Psoas muscle (tissue), 8 donors: ENCODE data around the gene YBEY. TPM values are rescaled to one million over a fixed set of nuclear protein-coding genes. Genes with fewer than 3 reads are reported as not detected.

Experiments
- ATAC-seq, 4 donors: fragments of 200-7000 bp; cut with Tn5 transposase; one replicate each; pipeline ENCODE4 v1.9.1; 2020; ENCODE audit warnings: moderate library complexity in 3 of 4, mild to moderate bottlenecking in 2 of 4
- DNase-seq, 2 donors: peaks; one replicate each; pipeline ENCODE4 v3.0.0-alpha.2; 2020
- H3K27ac ChIP-seq: fragments of 200-600 bp; one replicate; pipeline ENCODE4 v1.8.0; 2022
- H3K27me3 ChIP-seq, 3 donors: fragments of 200-600 bp in 1 of 3; one replicate each; pipeline versions ENCODE4 v1.6.1 to v1.8.0; 2013 to 2022; ENCODE audit warnings: low read length in 2 of 3, mild to moderate bottlenecking in 2 of 3, moderate library complexity in 1 of 3; ENCODE audit not compliant: insufficient read depth in 3 of 3
- H3K36me3 ChIP-seq, 2 donors: fragments of 200-600 bp in 1 of 2; one replicate each; pipeline versions ENCODE4 v1.6.1 to v1.8.0; 2013 to 2022; ENCODE audit warnings: low read depth in 1 of 2, mild to moderate bottlenecking in 1 of 2, moderate library complexity in 1 of 2; ENCODE audit not compliant: insufficient read depth in 1 of 2
- H3K4me1 ChIP-seq: fragments of 200-600 bp; one replicate; pipeline ENCODE4 v1.8.0; 2022
- H3K4me3 ChIP-seq: fragments of 200-600 bp; one replicate; pipeline ENCODE4 v1.8.0; 2022; ENCODE audit warnings: mild to moderate bottlenecking
- H3K9me3 ChIP-seq: fragments of 200-600 bp; one replicate; pipeline ENCODE4 v1.8.0; 2022
- WGBS, 3 donors: extraction: QIAGEN DNeasy Blood & Tissue Kit; methylation state at CpG; one replicate each; pipeline versions ENCODE4 v1.1.6 to v1.1.7; 2013; 5-methylcytosine and 5-hydroxymethylcytosine counted together
- intact Hi-C, 2 donors: fragments of 100-400 bp; cut with DNase I; formaldehyde crosslinking; loops; one replicate each; pipeline versions ENCODE4 v1.11.0 to v1.14.2; 2022
- polyA plus RNA-seq, 3 donors: library from polyadenylated mRNA; stranded (reverse); fragments of 200-250 nt; gene quantifications; one replicate each; pipeline ENCODE4 v1.2.3, GENCODE V29; 2013
- total RNA-seq, 4 donors: library from RNA; stranded (reverse); fragmentation: NEBNext Ultra II Directional in 2 of 4; extraction: Animal tissue kit (Norgen Biotek cat#: 25700) in 2 of 4; gene quantifications; one replicate each; pipeline versions ENCODE4 v1.2.1 to v1.2.4, GENCODE V29; 2021 to 2023
- TF ChIP-seq, protein P1 (sequence below): fragments of 200-600 bp; IDR thresholded peaks from one replicate; pipeline ENCODE4 v1.8.0; 2022; ENCODE audit warnings: antibody characterized with exemption
- donor health status: healthy with polysubstance abuse.
- donor health status: DM: no; HTN: no; CAD: no; lungs with moderate emphysema.
- donor health status: Bipolar disorder and iron deficiency.
- donor health status: healthy.
- donor health status: DM: yes; HTN: yes; CAD: no.
- donor health status: DM: no; HTN: no; CAD: no.
- donor health status: DM: no; HTN: no; CAD: no.
- donor health status: DM: yes; HTN: yes; CAD: no.

Gene YBEY
- total and polyA plus RNA-seq, 7 donors: 4.7 to 18.2 (median 11.0) TPM

DNA sequence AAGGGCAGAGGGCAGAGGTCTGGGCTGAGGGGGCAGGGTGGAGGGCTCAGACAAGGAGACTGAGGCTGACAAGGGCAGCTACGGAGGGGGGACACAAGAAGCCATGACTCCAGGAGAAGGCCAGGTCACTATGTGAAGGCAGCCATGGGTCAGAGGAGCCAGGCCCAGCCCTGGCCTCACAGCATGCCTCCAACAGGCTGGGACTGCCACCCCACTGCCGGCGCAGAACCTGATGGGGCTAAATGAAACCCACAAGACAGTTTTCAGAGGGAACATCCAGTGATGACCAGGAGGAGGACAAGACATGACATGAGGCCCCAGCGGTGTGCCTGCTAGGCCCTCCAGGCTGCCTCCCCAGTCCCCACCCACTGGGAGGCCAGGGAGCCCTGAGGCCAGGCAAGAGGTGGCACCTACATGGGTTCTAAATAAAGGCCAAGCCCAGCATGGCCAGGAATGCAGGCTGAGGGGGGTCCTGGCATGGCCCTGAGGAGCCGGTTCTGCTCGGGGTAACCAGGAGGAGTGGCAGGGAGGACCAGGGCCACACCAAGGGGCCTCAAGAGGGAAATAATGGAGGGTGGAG is 30.3 kb upstream of the YBEY start:
- no peak for DNase-seq
- H3K4me3 ChIP-seq: no peak overlapping the region
- intact Hi-C loops: no loop called here
- ATAC-seq: no peak
- H3K36me3 ChIP-seq: peaks cover 6 to 100% of the 10 kb centered on the region in 2 donors
- TF ChIP-seq, protein P1, sequence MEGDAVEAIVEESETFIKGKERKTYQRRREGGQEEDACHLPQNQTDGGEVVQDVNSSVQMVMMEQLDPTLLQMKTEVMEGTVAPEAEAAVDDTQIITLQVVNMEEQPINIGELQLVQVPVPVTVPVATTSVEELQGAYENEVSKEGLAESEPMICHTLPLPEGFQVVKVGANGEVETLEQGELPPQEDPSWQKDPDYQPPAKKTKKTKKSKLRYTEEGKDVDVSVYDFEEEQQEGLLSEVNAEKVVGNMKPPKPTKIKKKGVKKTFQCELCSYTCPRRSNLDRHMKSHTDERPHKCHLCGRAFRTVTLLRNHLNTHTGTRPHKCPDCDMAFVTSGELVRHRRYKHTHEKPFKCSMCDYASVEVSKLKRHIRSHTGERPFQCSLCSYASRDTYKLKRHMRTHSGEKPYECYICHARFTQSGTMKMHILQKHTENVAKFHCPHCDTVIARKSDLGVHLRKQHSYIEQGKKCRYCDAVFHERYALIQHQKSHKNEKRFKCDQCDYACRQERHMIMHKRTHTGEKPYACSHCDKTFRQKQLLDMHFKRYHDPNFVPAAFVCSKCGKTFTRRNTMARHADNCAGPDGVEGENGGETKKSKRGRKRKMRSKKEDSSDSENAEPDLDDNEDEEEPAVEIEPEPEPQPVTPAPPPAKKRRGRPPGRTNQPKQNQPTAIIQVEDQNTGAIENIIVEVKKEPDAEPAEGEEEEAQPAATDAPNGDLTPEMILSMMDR: no peak
- H3K27me3 ChIP-seq: no peaks in the 10 kb centered on the region
- H3K27ac ChIP-seq: no peak overlapping the region
- H3K4me1 ChIP-seq: peaks cover 11% of the 10 kb centered on the region
- no peaks in the 10 kb centered on the region for H3K9me3 ChIP-seq
- 90 to 92% (median 91%) methylated on average over 6 of the region's 6 CpGs for WGBS, 3 donors

DNA sequence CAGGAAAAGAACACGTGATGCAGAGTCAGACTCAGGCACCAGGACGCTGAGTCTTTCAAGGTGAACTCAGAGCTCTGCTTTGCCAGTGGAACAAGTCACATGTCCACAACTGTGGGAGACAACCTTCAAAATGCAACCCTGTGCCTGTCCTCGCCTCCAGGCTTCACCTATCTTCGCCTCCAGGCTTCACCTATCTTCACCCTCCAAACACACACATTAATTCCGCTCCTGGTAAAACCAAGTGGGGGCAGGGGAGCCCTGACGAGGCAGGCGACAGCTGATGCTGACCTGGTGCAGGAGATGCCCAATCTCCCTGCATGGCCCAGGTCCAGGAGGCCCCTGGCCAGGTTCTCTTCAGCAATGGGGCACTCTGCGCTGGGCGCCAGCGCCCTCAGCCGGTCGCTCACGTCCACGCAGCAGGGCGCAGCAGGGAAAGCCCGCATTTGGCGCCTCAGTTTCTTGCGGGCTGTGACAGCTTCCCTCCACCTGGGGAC is 29.6 kb upstream of the YBEY start:
- TF ChIP-seq, protein P1: no peak
- Histone ChIP-seq H3K4me1 (peaks cover 11% of the 10 kb centered on the region), H3K27ac (no peak overlapping the region), H3K4me3 (no peak overlapping the region), H3K27me3 (no peaks in the 10 kb centered on the region), H3K36me3 (peaks cover 6 to 100% of the 10 kb centered on the region in 2 donors), H3K9me3 (no peaks in the 10 kb centered on the region)
- DNase-seq: no peak
- intact Hi-C loops: no loop called here
- 83 to 90% (median 85%) methylated on average over 18 of the region's 18 CpGs for WGBS, 3 donors
- ATAC-seq: peak in 2 of 4 donors; percentile 16 to 32

DNA sequence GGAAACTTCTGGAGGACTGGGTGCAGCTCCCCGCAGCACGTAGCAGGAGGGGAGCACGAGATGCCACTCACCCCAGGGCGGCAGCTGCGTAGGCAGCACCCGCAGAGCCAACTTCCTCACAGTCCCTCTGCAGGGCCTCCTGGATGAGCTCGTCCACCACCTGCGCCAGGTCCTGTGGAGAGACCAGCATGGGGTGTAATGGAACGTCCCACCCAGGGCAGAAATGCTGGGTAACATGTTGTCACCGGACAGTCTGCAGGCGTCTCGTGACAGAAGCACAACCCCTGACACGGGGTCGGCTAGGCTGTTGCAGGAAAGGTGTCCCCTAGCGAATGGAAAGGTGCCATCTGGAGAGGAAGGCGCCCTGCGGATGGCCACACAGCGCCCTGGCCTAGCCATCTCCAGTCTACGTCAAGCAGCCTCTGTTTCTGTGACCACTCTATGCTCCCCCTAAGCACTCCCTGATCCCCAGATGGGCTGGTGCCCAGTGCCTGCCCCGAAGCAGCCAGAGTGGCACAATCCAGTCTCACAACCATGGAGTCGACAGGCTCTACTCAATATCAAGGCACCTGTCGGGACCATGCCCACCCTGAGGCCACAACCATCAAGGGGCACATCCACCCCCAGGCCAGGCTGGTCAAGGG is 22.0 kb upstream of the YBEY start:
- ATAC-seq (peak in 2 of 4 donors; percentile 8 to 31), DNase-seq (no peak)
- Histone ChIP-seq H3K27me3 (no peaks in the 10 kb centered on the region), H3K9me3 (no peaks in the 10 kb centered on the region), H3K27ac (no peak overlapping the region), H3K4me1 (no peaks in the 10 kb centered on the region), H3K36me3 (peaks cover 16 to 97% of the 10 kb centered on the region in 2 donors), H3K4me3 (no peak overlapping the region)
- TF ChIP-seq, protein P1: no peak
- 89 to 92% (median 92%) methylated on average over 22 of the region's 22 CpGs for WGBS, 3 donors
- intact Hi-C loops: no loop called here

DNA sequence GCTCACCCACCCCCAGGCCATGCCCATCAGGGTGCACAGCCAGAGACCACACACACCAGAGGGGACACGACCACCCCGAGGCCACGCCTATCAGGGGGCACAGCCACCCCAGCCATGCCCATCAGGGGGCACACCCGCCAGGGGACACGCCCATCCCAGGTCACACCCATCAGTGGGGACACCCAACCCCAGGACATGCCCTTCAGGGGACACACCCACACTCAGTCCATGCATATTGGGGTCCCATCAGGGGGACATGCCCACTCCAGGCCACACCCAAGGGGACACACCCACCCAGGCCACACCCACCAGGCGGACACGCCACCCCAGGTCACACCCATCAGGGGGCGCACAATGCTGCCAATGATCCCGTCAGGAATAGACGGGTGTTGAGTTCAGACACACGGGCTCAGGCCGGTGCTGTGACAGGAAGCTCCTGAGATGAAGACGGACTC is 21.4 kb upstream of the YBEY start:
- no peaks in the 10 kb centered on the region for H3K27me3 ChIP-seq
- intact Hi-C loops: no loop called here
- peaks cover 16 to 97% of the 10 kb centered on the region in 2 donors for H3K36me3 ChIP-seq
- H3K4me3 ChIP-seq: no peak overlapping the region
- no peak overlapping the region for H3K27ac ChIP-seq
- no peaks in the 10 kb centered on the region for H3K4me1 ChIP-seq
- ATAC-seq (peak in 3 of 4 donors; percentile 19 to 31 (median 25)), DNase-seq (no peak)
- no peaks in the 10 kb centered on the region for H3K9me3 ChIP-seq
- 84 to 90% (median 89%) methylated on average over 13 of the region's 13 CpGs for WGBS, 3 donors
- TF ChIP-seq, protein P1: no peak
